ENCODE data around the gene SLCO2B1. TPM values are rescaled to one million over a fixed set of nuclear protein-coding genes. Genes with fewer than 3 reads are reported as not detected.

The SLCO2B1 gene
- total RNA-seq, 1 donor from 2014 or later: 2.6 TPM

- TF ChIP-seq, protein P1, sequence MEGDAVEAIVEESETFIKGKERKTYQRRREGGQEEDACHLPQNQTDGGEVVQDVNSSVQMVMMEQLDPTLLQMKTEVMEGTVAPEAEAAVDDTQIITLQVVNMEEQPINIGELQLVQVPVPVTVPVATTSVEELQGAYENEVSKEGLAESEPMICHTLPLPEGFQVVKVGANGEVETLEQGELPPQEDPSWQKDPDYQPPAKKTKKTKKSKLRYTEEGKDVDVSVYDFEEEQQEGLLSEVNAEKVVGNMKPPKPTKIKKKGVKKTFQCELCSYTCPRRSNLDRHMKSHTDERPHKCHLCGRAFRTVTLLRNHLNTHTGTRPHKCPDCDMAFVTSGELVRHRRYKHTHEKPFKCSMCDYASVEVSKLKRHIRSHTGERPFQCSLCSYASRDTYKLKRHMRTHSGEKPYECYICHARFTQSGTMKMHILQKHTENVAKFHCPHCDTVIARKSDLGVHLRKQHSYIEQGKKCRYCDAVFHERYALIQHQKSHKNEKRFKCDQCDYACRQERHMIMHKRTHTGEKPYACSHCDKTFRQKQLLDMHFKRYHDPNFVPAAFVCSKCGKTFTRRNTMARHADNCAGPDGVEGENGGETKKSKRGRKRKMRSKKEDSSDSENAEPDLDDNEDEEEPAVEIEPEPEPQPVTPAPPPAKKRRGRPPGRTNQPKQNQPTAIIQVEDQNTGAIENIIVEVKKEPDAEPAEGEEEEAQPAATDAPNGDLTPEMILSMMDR (IDR thresholded peaks at IDR 0.05; ENCODE audit: insufficient read depth, low read depth, low read length): peak; percentile 75
- no peak for TF ChIP-seq EZH2 (IDR thresholded peaks at IDR 0.05; ENCODE audit: insufficient read depth, low read length)
- Mint-ChIP-seq H3K9me3 (ENCODE audit: unreplicated experiment) (no peaks in the 10 kb centered on the region), H3K4me1 (ENCODE audit: low read depth, unreplicated experiment) (no peaks in the 10 kb centered on the region), H3K36me3 (ENCODE audit: low read depth, unreplicated experiment) (no peaks in the 10 kb centered on the region), H3K27ac (ENCODE audit: unreplicated experiment) (peak overlapping the region; percentile 19), H3K4me3 (ENCODE audit: unreplicated experiment) (no peak overlapping the region), H3K27me3 (ENCODE audit: low read depth, unreplicated experiment) (peaks cover 47% of the 10 kb centered on the region)
- H3K9me3 ChIP-seq (ENCODE audit: insufficient read depth, low read depth, low read length): no peaks in the 10 kb centered on the region
- no peak overlapping the region for H2AFZ ChIP-seq (ENCODE audit: low read depth, low read length)
- no peak overlapping the region for H3K4me3 ChIP-seq (ENCODE audit: insufficient read depth, low read depth, low read length)
- no peak for FAIRE-seq
- no peak overlapping the region for H3K9ac ChIP-seq (ENCODE audit: low read length)
- H3K36me3 ChIP-seq (ENCODE audit: insufficient read depth, low read length): no peaks in the 10 kb centered on the region
- H3K27ac ChIP-seq (ENCODE audit: low read depth, low read length): no peak overlapping the region
- no peak overlapping the region for H3K4me2 ChIP-seq (ENCODE audit: low read length)
- H3K4me1 ChIP-seq (ENCODE audit: insufficient read depth, low read length): no peaks in the 10 kb centered on the region
- H3K79me2 ChIP-seq (ENCODE audit: insufficient read depth, low read length): no peaks in the 10 kb centered on the region
- H3K27me3 ChIP-seq (ENCODE audit: insufficient read depth, low read length): peaks cover 24% of the 10 kb centered on the region
- no peaks in the 10 kb centered on the region for H4K20me1 ChIP-seq (ENCODE audit: insufficient read depth, low read length)
- DNase-seq (ENCODE audit: low read depth): peak; percentile 55
Measured at GRCh38 chr11:75204685-75205563, 54.0 kb downstream of the SLCO2B1 start.

DNA sequence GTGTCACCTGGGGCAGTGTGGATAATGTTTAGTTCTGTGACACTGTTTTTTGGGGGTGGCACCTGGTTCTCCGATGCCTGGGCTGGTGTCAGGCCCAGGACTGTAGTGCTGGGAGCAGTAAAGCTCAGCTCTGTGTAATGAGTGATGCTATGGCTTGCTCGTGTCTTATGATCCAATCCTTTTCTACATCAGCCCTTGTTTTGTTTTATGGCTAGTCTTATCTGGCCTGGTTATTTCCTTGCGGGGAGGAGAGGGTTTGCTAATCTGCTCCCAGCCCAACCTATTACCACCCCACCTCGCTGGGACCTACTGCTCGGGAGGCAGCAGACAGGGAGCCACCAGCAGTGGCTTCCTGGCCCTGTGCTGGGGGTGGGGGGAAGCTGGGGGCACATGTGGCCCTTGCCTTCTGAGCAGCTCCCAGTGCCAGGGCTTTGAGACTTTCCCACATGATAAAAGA lies 54.7 kb downstream of the SLCO2B1 start:
- Histone ChIP-seq H3K9me3 (ENCODE audit: insufficient read depth, low read depth, low read length) (no peaks in the 10 kb centered on the region), H2AFZ (ENCODE audit: low read depth, low read length) (no peak overlapping the region), H3K4me2 (ENCODE audit: low read length) (no peak overlapping the region), H3K9ac (ENCODE audit: low read length) (no peak overlapping the region), H3K36me3 (ENCODE audit: insufficient read depth, low read length) (no peaks in the 10 kb centered on the region), H3K27me3 (ENCODE audit: insufficient read depth, low read length) (peaks cover 27% of the 10 kb centered on the region), H3K4me3 (ENCODE audit: insufficient read depth, low read depth, low read length) (no peak overlapping the region), H3K4me1 (ENCODE audit: insufficient read depth, low read length) (no peaks in the 10 kb centered on the region), H3K27ac (ENCODE audit: low read depth, low read length) (no peak overlapping the region), H3K79me2 (ENCODE audit: insufficient read depth, low read length) (no peaks in the 10 kb centered on the region), H4K20me1 (ENCODE audit: insufficient read depth, low read length) (no peaks in the 10 kb centered on the region)
- no peaks in the 10 kb centered on the region for H3K9me3 Mint-ChIP-seq (ENCODE audit: unreplicated experiment)
- peak overlapping the region; percentile 19 for H3K27ac Mint-ChIP-seq (ENCODE audit: unreplicated experiment)
- H3K27me3 Mint-ChIP-seq (ENCODE audit: low read depth, unreplicated experiment): peaks cover 45% of the 10 kb centered on the region
- H3K36me3 Mint-ChIP-seq (ENCODE audit: low read depth, unreplicated experiment): no peaks in the 10 kb centered on the region
- no peak for FAIRE-seq
- no peak overlapping the region for H3K4me3 Mint-ChIP-seq (ENCODE audit: unreplicated experiment)
- no peaks in the 10 kb centered on the region for H3K4me1 Mint-ChIP-seq (ENCODE audit: low read depth, unreplicated experiment)
- TF ChIP-seq EZH2 (IDR thresholded peaks at IDR 0.05; ENCODE audit: insufficient read depth, low read length): no peak
- TF ChIP-seq, protein P1 (IDR thresholded peaks at IDR 0.05; ENCODE audit: insufficient read depth, low read depth, low read length): no peak
- no peak for DNase-seq (ENCODE audit: low read depth)

GRCh38 chr11:75208446-75208845 lies 57.5 kb downstream of the SLCO2B1 start:
- H3K27me3 ChIP-seq (ENCODE audit: insufficient read depth, low read length): peaks cover 23% of the 10 kb centered on the region
- peaks cover 45% of the 10 kb centered on the region for H3K27me3 Mint-ChIP-seq (ENCODE audit: low read depth, unreplicated experiment)
- H3K9ac ChIP-seq (ENCODE audit: low read length): no peak overlapping the region
- no peak overlapping the region for H2AFZ ChIP-seq (ENCODE audit: low read depth, low read length)
- H4K20me1 ChIP-seq (ENCODE audit: insufficient read depth, low read length): no peaks in the 10 kb centered on the region
- no peak overlapping the region for H3K27ac Mint-ChIP-seq (ENCODE audit: unreplicated experiment)
- no peak for DNase-seq (ENCODE audit: low read depth)
- H3K36me3 Mint-ChIP-seq (ENCODE audit: low read depth, unreplicated experiment): no peaks in the 10 kb centered on the region
- FAIRE-seq: no peak
- no peak overlapping the region for H3K4me3 ChIP-seq (ENCODE audit: insufficient read depth, low read depth, low read length)
- H3K9me3 Mint-ChIP-seq (ENCODE audit: unreplicated experiment): no peaks in the 10 kb centered on the region
- no peak overlapping the region for H3K27ac ChIP-seq (ENCODE audit: low read depth, low read length)
- no peak overlapping the region for H3K4me2 ChIP-seq (ENCODE audit: low read length)
- H3K4me1 Mint-ChIP-seq (ENCODE audit: low read depth, unreplicated experiment): no peaks in the 10 kb centered on the region
- H3K4me1 ChIP-seq (ENCODE audit: insufficient read depth, low read length): no peaks in the 10 kb centered on the region
- no peaks in the 10 kb centered on the region for H3K79me2 ChIP-seq (ENCODE audit: insufficient read depth, low read length)
- no peaks in the 10 kb centered on the region for H3K9me3 ChIP-seq (ENCODE audit: insufficient read depth, low read depth, low read length)
- TF ChIP-seq, protein P1 (IDR thresholded peaks at IDR 0.05; ENCODE audit: insufficient read depth, low read depth, low read length): no peak
- no peak for TF ChIP-seq EZH2 (IDR thresholded peaks at IDR 0.05; ENCODE audit: insufficient read depth, low read length)
- H3K4me3 Mint-ChIP-seq (ENCODE audit: unreplicated experiment): no peak overlapping the region
- H3K36me3 ChIP-seq (ENCODE audit: insufficient read depth, low read length): no peaks in the 10 kb centered on the region
